Large intestine (tissue), 3 donors: ENCODE data around the gene MYLK3. TPM values are rescaled to one million over a fixed set of nuclear protein-coding genes. Genes with fewer than 3 reads are reported as not detected.
"Not testable (repeated sequence)": the region's sequence is repeated elsewhere in the genome, so short reads cannot be mapped to it uniquely, and the experiment has no call there.

ENCODE experiments used
- DNase-seq, 2 donors: peaks; one replicate each; pipeline versions ENCODE4 v3.0.0 to v3.0.0-alpha.2; 2013
- H3K27ac ChIP-seq: one replicate; pipeline ENCODE4 v1.5.1; 2013; ENCODE audit warnings: low read length
- H3K27me3 ChIP-seq: 2 replicates; pipeline ENCODE4 v1.6.1; 2013; ENCODE audit warnings: low read length; ENCODE audit not compliant: control insufficient read depth, insufficient read depth
- H3K36me3 ChIP-seq: 2 replicates; pipeline ENCODE4 v1.6.1; 2013; ENCODE audit warnings: low read length; ENCODE audit not compliant: control insufficient read depth, insufficient read depth
- H3K4me1 ChIP-seq: one replicate; pipeline ENCODE4 v1.6.1; 2013; ENCODE audit warnings: low read length; ENCODE audit not compliant: control insufficient read depth, insufficient read depth
- H3K4me3 ChIP-seq: one replicate; pipeline ENCODE4 v1.5.1; 2013; ENCODE audit warnings: low read length
- H3K9me3 ChIP-seq: one replicate; pipeline ENCODE4 v1.6.1; 2013; ENCODE audit warnings: mild to moderate bottlenecking, low read depth, low read length, moderate library complexity; ENCODE audit not compliant: control insufficient read depth
- WGBS: methylation state at CpG from one replicate; pipeline ENCODE4 v1.1.5; 2013; ENCODE audit warnings: low lambda C conversion rate; ENCODE audit not compliant: insufficient coverage; 5-methylcytosine and 5-hydroxymethylcytosine counted together
- polyA plus RNA-seq: library from polyadenylated mRNA; unstranded; fragments of 120-200 nt; gene quantifications from one replicate; pipeline ENCODE4 v1.2.1, GENCODE V29; 2013

MYLK3 gene
- polyA plus RNA-seq, 1 donor: 0.16 TPM

DNA sequence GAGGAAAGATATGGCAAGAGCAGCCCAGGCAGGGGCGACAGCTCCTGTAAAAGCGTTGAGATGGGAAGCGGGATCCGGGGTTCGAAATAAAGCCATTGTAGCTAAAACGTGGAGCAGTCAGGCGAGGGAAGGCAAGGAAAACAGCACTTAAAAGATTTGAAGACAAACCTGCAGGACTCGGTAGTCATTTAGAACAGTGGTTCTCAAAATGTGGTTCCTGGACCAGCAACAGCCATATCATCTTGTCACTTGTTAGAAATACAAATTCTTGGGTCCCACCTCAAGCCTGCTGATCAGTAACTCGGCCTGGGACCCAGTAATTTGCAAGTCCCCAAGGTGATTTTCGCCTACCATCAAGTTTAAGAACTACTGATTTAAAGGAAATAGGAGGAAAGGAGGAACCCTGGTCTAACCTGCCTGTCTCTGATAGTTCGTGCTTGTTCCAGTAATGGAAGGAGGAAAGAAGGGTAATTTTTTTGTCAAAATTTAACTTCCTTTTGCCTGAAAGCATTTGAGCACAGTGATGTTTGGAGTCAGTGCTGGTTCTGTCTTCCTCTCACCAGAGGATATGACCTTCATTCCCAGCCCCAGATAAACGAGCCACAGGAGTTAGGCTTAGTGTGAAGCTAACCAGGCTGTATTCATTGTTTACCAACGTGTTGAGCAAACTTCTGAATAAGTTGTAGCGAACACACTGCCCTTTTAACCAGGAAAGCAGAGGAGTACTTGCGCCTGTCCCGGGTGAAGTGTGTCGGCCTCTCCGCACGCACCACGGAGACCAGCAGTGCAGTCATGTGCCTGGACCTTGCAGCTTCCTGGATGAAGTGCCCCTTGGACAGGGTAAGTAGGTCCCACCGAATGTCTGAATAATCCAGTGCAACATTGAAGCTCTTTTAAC lies 57.6 kb downstream of the MYLK3 start:
- H3K4me1 ChIP-seq: peaks cover 7% of the 10 kb centered on the region
- DNase-seq: peak; percentile 70 to 85
- peak overlapping the region; percentile 81 for H3K4me3 ChIP-seq
- H3K36me3 ChIP-seq: peaks cover 7% of the 10 kb centered on the region
- WGBS: no CpG with 5 or more reads among the region's 21 CpGs
- H3K9me3 ChIP-seq: peaks cover 2% of the 10 kb centered on the region
- H3K27me3 ChIP-seq: no peaks in the 10 kb centered on the region
- peak overlapping the region; percentile 96 for H3K27ac ChIP-seq

DNA sequence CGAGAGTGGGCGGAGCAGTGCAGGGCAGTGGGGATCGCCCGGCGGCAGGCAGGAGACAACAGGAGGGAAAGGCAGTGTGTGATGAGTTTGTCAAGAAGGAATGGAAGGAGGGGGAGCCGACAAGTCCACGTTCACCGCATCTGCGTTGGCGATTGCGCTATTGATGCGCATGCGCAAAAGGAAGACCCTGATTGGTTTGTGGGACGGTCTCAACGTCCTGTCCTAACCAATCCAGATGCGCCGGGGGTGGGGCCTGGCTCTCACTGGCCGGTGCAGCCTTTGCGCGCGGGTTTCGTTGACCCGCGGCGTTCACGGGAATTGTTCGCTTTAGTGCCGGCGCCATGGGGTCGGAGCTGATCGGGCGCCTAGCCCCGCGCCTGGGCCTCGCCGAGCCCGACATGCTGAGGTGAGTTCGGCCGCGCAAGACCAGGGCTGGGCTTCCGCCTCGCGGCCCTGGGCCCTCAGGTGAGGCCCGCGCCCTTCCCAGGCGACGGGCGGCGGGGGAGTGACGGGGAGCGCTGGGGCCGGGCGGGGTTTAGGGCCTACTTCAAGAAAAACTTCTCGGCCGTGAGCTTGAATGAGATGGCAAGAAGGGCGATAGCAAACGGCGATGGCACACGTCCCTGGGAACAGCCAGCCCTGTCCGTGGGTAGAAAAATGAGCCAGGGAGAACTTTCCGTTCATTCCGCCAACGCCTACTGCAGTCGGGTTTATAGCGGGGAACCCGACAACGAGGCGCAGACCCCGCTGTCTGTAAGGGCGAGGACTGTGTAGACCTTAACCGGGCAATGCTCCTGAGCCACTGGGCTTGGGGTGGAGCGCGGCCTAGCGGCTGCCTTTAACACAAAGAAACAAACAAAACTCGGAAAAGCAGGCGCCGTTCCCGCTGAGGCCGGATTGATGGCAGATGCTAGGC lies 58.5 kb downstream of the MYLK3 start, which contains the start of gene ORC6:
ORC6 (plus strand) TSS at position 295 of the 916 bp plus-strand sequence; CDS start at position 342, 47 bp downstream.
- Histone ChIP-seq H3K27me3 (no peaks in the 10 kb centered on the region), H3K4me3 (peak within 1 kb of the TSS; percentile 81), H3K36me3 (peaks cover 4% of the 10 kb centered on the region), H3K9me3 (peaks cover 2% of the 10 kb centered on the region), H3K27ac (peak within 1 kb of the TSS; percentile 96), H3K4me1 (peaks cover 7% of the 10 kb centered on the region)
- WGBS: 0% methylated on average over 5 of the region's 79 CpGs
- DNase-seq: peak; percentile 97 to 98

DNA sequence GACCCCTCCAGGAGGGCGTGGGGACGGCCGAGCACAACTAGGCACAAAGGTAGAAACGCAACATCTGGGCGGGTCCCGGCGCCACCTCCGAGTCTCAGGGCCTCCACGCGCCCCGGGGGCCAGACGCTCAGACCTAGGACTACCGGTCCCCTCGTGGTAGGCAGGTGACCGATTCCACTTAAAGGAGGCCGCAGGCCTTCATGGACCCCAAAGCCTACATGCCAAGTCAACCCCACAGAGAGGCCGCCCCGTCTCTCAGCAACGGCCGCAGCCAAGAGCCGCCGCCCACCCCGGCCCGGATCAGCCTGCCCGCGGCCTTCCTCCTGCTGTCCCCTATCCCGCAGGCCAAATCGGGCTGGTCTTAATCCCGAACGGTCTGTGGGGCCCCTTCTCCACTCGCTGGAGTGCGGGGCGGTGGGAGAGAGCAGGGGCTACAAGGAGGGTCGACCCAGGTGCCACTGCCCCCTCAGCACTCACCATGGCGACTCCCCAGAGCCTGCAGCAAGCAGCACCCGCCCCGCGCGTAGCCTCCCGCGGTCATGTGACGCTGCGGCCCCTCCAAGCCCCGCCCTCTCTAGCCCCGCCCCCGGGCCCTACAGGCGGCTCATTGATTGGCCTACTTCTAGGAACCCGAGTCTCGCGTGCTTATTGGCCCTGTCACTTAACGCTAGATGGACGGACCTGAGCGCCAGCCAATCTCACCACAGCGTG lies 59.3 kb downstream of the MYLK3 start, which contains the start of gene VPS35:
VPS35 (minus strand) TSS at position 525 of the 711 bp plus-strand sequence; CDS start at position 480, 45 bp downstream.
- no CpG with 5 or more reads among the region's 54 CpGs for WGBS
- H3K9me3 ChIP-seq: peaks cover 2% of the 10 kb centered on the region

DNA sequence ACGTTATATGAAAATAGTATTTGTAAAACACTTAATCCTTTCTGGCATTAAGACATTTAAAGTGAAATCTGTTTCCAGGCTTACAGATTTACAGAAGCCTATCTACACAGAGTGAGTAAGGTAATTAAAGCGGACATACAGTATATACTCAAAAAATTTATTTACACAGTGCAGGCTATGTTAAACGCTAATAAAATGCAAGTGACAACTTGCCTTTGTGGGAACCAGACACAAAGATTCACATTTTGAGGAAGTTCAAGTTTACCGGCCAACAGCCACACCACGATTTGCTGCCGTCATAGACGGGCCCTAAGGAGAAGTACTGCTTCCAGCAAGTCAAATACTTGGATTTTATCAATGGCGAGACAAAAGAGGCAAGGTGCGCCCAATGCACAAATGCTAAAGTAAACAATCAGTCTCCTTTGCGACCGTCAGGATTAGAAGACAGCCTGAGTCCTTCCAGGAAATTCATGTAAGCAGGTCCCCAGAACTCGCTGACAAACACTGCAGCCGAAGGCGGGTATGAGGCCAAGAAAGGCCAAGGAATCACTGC lies 60.0 kb downstream of the MYLK3 start:
- peak overlapping the region; percentile 81 for H3K4me3 ChIP-seq
- no CpG with 5 or more reads among the region's 14 CpGs for WGBS
- H3K4me1 ChIP-seq: peaks cover 11% of the 10 kb centered on the region
- H3K27me3 ChIP-seq: no peaks in the 10 kb centered on the region
- H3K36me3 ChIP-seq: no peaks in the 10 kb centered on the region
- H3K27ac ChIP-seq: peak overlapping the region; percentile 96
- no peak for DNase-seq
- peaks cover 2% of the 10 kb centered on the region for H3K9me3 ChIP-seq

More for the DNA sequence above, 59.3 kb downstream of the MYLK3 start, which contains the start of gene VPS35:
- peak; percentile 98 to 100 for DNase-seq
- peaks cover 4% of the 10 kb centered on the region for H3K36me3 ChIP-seq
- H3K4me3 ChIP-seq: peak within 1 kb of the TSS; percentile 81
- H3K4me1 ChIP-seq: peaks cover 7% of the 10 kb centered on the region
- peak within 1 kb of the TSS; percentile 96 for H3K27ac ChIP-seq
- no peaks in the 10 kb centered on the region for H3K27me3 ChIP-seq

GRCh38 chr16:46687486-46687885 lies 60.7 kb downstream of the MYLK3 start:
- Histone ChIP-seq H3K36me3 (no peaks in the 10 kb centered on the region), H3K27me3 (no peaks in the 10 kb centered on the region), H3K27ac (peak overlapping the region; percentile 96), H3K4me1 (peaks cover 14% of the 10 kb centered on the region), H3K4me3 (peak overlapping the region; percentile 81), H3K9me3 (peaks cover 2% of the 10 kb centered on the region)
- DNase-seq: peak in 1 of 2 donors; percentile 23
- 81% methylated on average over 4 of the region's 9 CpGs for WGBS

DNA sequence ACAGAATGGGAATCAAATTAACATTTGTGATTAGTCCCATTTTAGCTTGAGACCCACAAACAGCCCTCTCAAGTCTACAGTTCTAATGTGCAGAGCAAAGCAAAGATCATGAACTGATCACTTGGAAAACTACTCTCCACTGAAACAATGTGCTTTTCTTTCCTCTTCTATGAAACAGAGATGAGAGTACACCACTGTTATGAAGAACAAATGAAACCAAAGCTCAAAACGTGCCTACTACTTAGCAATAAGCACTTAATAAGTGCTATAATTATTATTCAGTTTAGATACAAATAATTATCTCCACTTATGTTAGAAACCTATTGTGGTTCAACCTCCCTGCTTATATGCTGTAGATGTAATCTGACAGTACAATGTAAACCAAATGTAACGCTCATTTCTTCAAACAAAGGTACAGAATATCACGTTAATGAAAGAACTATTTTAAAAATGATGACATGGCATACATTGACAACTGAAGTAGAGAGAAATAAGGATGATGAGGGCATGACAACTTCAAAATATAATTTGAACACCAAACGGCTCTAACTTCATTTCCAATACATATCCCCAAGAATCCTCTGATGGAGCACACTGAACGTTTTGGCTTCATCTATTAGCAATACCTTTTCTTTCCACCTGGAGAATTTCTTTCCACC lies 61.2 kb downstream of the MYLK3 start:
- Histone ChIP-seq H3K4me1 (peaks cover 17% of the 10 kb centered on the region), H3K27ac (peak overlapping the region; percentile 96), H3K9me3 (peaks cover 2% of the 10 kb centered on the region), H3K27me3 (no peaks in the 10 kb centered on the region), H3K4me3 (peak overlapping the region; percentile 81), H3K36me3 (no peaks in the 10 kb centered on the region)
- no peak for DNase-seq
- WGBS: 0% methylated on average over 1 of the region's 5 CpGs

- H3K27ac ChIP-seq: peak overlapping the region; percentile 56
- peaks cover 30% of the 10 kb centered on the region for H3K36me3 ChIP-seq
- not testable (repeated sequence) for H3K27me3 ChIP-seq, H3K9me3 ChIP-seq, H3K4me3 ChIP-seq
- WGBS: 0% methylated on average over 2 of the region's 2 CpGs
- peak; percentile 25 to 57 for DNase-seq
- H3K4me1 ChIP-seq: peaks cover 18% of the 10 kb centered on the region
These were observed 66.3 kb downstream of the MYLK3 start for GRCh38 chr16:46681867-46682266.

- H3K9me3 ChIP-seq, DNase-seq, H3K27ac ChIP-seq, H3K4me3 ChIP-seq, H3K27me3 ChIP-seq: not testable (repeated sequence)
- Histone ChIP-seq H3K4me1 (peaks cover 13% of the 10 kb centered on the region), H3K36me3 (peaks cover 53% of the 10 kb centered on the region)
- no CpG with 5 or more reads among the region's 1 CpG for WGBS
These were observed 70.2 kb downstream of the MYLK3 start for GRCh38 chr16:46677943-46678342.

GRCh38 chr16:46673320-46674013 lies 74.7 kb downstream of the MYLK3 start:
- peaks cover 61% of the 10 kb centered on the region for H3K36me3 ChIP-seq
- H3K27me3 ChIP-seq: no peaks in the 10 kb centered on the region
- H3K27ac ChIP-seq: no peak overlapping the region
- H3K4me1 ChIP-seq: no peaks in the 10 kb centered on the region
- no peaks in the 10 kb centered on the region for H3K9me3 ChIP-seq
- 73% methylated on average over 2 of the region's 6 CpGs for WGBS
- no peak overlapping the region for H3K4me3 ChIP-seq
- DNase-seq: peak; percentile 56 to 61
